Stomach (tissue), 9 donors: ENCODE data around the gene AOC1. TPM values are rescaled to one million over a fixed set of nuclear protein-coding genes. Genes with fewer than 3 reads are reported as not detected.

Experiments used
- DNase-seq, 2 donors: peaks; one replicate each; pipeline versions ENCODE4 v3.0.0 to v3.0.0-alpha.2; 2013 to 2019
- H3K27ac ChIP-seq, 5 donors: fragments of 200-600 bp in 4 of 5; sonication (generic) in 4 of 5; one replicate each; pipeline ENCODE4 v1.5.1; 2013 to 2019; ENCODE audit warnings: mild to moderate bottlenecking in 1 of 5, moderate library complexity in 1 of 5
- H3K27me3 ChIP-seq, 3 donors: fragments of 200-600 bp; sonication (generic); one replicate each; pipeline ENCODE4 v1.5.1; 2017 to 2019; ENCODE audit warnings: mixed run types in 1 of 3
- H3K36me3 ChIP-seq, 4 donors: fragments of 200-600 bp; sonication (generic); 1 replicate in 3 of 4; 2 replicates in 1 of 4; pipeline ENCODE4 v1.5.1; 2016 to 2019
- H3K4me1 ChIP-seq, 4 donors: fragments of 200-600 bp; sonication (generic); one replicate each; pipeline ENCODE4 v1.5.1; 2016 to 2019
- H3K4me3 ChIP-seq, 4 donors: fragments of 200-600 bp; sonication (generic) in 3 of 4; one replicate each; pipeline ENCODE4 v1.5.1; 2016 to 2019; ENCODE audit warnings: mild to moderate bottlenecking in 1 of 4
- H3K9me3 ChIP-seq, 4 donors: fragments of 200-600 bp; sonication (generic); one replicate each; pipeline ENCODE4 v1.5.1; 2016 to 2019
- EP300 ChIP-seq: sonication (generic); formaldehyde crosslinking; IDR thresholded peaks from one replicate; pipeline ENCODE4 v1.6.1; 2017; ENCODE audit warnings: antibody characterized with exemption
- POLR2A ChIP-seq, 4 donors: fragments of 450-650 bp; IDR thresholded peaks; one replicate each; pipeline ENCODE4 v1.6.1; 2016; ENCODE audit warnings: antibody characterized with exemption in 4 of 4, control low read depth in 2 of 4, mild to moderate bottlenecking in 1 of 4, moderate library complexity in 1 of 4
- POLR2AphosphoS5 ChIP-seq, 3 donors: sonication (generic); formaldehyde crosslinking; IDR thresholded peaks; one replicate each; pipeline ENCODE4 v1.6.1; 2016; ENCODE audit warnings: antibody characterized with exemption in 3 of 3
- WGBS, 5 donors: extraction: QIAGEN DNeasy Blood & Tissue Kit in 3 of 5; methylation state at CpG; one replicate each; pipeline versions ENCODE4 v1.1.5 to v1.1.7; 2013 to 2018; 5-methylcytosine and 5-hydroxymethylcytosine counted together
- intact Hi-C: fragments of 100-400 bp; cut with DNase I; formaldehyde crosslinking; loops from one replicate; pipeline ENCODE4 v1.15.1; 2023; ENCODE audit warnings: low total_unique reads
- polyA plus RNA-seq, 3 donors: library from polyadenylated mRNA; stranded (reverse); fragments of 200-250 nt; gene quantifications; one replicate each; pipeline ENCODE4 v1.2.3, GENCODE V29; 2013
- total RNA-seq, 5 donors: library from RNA; depleted of rRNA; stranded (reverse); fragments of >200 nt; gene quantifications; one replicate each; pipeline versions ENCODE4 v1.1.0 to v1.2.3, GENCODE V29; 2014 to 2016
- TF ChIP-seq, protein P1 (sequence below), 7 experiments: fragments of 450-650 bp in 4 of 7; fragments of 200-600 bp in 3 of 7; sonication (generic) in 3 of 7; IDR thresholded peaks; one replicate each; pipeline ENCODE4 v1.5.1; 2016 to 2019; ENCODE audit warnings: antibody characterized with exemption in 7 of 7, control low read depth in 2 of 7, mild to moderate bottlenecking in 1 of 7
- donor health status: healthy with polysubstance abuse.
- donor health status: Bipolar disorder and iron deficiency.
- donor health status: healthy.

AOC1 gene
- total and polyA plus RNA-seq, 8 donors, result 0.31 to 105 (median 1.0) TPM; not detected in 2

DNA sequence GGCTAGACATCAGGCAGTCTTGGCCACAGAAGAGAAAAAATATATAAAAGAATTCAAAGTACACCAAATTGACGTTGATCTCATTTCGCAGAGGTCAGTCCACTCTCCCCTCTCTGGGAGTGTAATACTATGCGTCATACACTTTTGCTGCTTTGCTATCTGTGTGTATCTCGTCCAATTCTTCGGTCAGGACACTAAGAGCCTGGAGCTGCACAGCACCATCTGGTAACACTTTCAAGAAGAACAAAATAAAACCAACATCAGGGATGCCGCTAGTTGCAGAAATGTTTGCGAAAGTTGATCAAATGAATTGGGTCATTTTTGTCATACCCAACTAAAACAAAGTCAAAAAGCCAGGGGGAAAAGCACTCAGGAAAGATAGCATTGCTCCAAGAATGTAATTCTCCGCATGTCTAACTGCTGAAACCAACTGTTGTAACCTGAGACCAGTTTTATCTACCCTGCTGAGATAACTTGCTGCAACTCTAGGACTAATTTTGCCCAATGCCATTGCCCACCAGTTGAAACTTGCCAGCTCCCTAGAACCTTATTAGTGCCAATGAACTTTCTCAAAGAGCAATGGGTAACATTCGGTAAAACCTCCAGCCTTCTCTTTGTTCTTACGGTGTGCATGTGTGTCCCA lies 28.7 kb upstream of the AOC1 start:
- no peak for TF ChIP-seq EP300
- no peak for TF ChIP-seq POLR2A (IDR thresholded peaks at IDR 0.05)
- TF ChIP-seq POLR2AphosphoS5 (IDR thresholded peaks at IDR 0.05), result no peak
- Histone ChIP-seq H3K27ac (no peak overlapping the region), H3K4me1 (peaks cover 0 to 5% (median 0%) of the 10 kb centered on the region in 4 donors), H3K9me3 (no peaks in the 10 kb centered on the region), H3K4me3 (no peak overlapping the region), H3K27me3 (no peaks in the 10 kb centered on the region), H3K36me3 (no peaks in the 10 kb centered on the region)
- WGBS, 5 donors, result 80 to 86% (median 84%) methylated on average over 10 of the region's 10 CpGs
- no peak for DNase-seq
- intact Hi-C loops, result no loop called here

DNA sequence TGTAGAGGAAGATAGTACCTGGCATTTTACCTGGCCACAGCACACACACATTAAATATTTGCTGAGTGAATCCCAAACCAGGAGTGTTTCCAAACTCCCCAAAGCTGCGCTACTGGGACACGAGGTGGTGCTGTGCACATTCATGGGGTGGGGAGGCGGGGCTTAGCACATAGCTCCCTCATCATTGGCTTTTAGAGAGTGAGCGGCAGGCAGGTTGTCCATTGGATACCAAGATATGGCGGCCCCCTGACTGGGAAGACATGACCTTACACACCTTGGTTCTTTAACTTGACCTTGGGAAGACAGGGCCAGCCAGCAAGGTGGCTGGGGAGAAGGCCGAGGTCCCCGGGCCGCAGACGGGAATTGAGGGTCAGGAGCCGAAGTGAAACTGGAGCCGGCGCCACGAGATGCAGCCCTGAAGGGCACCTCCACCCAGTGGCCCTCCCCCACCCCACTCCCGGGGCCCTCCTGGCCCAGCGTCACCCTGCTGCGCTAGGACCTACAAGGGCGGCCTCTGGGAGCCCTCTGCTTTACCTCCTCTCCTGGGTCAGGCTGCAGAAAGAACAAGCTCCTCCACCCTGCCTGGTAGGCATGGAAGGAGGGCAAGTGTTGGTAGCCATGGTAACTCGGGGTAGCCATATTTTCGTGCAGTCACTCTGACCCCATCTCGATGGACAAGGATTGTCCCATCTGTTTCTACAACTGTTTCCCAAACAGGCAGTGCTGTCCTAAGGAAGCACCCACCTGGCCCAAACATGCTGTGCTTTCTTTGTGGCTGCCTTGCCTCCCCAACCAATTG lies 27.7 kb upstream of the AOC1 start:
- WGBS, 5 donors, result 91 to 96% (median 91%) methylated on average over 13 to 20 of the region's 20 CpGs

DNA sequence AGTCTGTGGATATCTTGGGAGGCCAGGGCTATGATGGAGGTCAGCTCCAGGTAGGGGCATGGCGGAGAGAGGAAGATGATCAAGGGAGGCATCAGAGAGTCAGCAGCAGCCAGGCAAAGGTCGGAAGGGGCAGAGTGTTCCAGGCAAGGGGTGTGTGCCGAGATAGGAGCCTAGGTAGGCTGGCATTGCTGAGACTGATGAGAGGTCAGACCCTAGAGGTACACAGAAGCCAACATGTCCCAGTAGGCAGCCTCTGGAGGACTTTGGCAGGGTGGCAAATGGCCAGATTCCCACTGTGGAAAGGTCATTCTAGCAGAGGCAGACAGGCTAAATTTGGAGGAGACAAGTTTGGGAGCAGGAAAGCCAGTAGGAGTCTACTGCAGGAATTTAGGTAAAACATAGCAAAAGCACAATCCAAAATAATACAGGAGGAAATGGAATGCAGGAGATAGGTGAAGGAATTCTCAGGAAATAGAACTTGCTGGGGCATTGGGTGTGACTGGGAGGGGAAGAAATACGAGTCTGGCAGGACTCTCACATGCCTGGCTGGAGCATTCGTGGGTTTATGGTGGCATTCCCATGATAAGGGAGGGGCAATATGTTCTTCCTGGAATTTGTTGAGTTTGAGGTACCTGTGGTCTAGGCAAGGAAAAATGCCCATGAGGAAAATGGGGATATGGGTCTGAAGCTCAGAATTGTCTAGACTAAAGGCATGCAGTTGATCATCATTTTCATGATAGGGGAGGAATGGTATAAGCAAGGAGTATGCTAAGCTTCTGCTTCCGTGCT lies 26.1 kb upstream of the AOC1 start:
- WGBS, 5 donors, result 59 to 68% (median 62%) methylated on average over 6 of the region's 6 CpGs
- H3K4me1 ChIP-seq, result peaks cover 0 to 5% (median 0%) of the 10 kb centered on the region in 4 donors
- H3K9me3 ChIP-seq, result no peaks in the 10 kb centered on the region
- intact Hi-C loops, result no loop called here
- TF ChIP-seq EP300 (no peak), POLR2A (IDR thresholded peaks at IDR 0.05) (no peak), POLR2AphosphoS5 (IDR thresholded peaks at IDR 0.05) (no peak)
- TF ChIP-seq, protein P1, sequence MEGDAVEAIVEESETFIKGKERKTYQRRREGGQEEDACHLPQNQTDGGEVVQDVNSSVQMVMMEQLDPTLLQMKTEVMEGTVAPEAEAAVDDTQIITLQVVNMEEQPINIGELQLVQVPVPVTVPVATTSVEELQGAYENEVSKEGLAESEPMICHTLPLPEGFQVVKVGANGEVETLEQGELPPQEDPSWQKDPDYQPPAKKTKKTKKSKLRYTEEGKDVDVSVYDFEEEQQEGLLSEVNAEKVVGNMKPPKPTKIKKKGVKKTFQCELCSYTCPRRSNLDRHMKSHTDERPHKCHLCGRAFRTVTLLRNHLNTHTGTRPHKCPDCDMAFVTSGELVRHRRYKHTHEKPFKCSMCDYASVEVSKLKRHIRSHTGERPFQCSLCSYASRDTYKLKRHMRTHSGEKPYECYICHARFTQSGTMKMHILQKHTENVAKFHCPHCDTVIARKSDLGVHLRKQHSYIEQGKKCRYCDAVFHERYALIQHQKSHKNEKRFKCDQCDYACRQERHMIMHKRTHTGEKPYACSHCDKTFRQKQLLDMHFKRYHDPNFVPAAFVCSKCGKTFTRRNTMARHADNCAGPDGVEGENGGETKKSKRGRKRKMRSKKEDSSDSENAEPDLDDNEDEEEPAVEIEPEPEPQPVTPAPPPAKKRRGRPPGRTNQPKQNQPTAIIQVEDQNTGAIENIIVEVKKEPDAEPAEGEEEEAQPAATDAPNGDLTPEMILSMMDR (IDR thresholded peaks at IDR 0.05), result no peak
- no peak overlapping the region for H3K27ac ChIP-seq
- no peak overlapping the region for H3K4me3 ChIP-seq
- DNase-seq, result no peak
- H3K36me3 ChIP-seq, result no peaks in the 10 kb centered on the region
- H3K27me3 ChIP-seq, result no peaks in the 10 kb centered on the region

More for the DNA sequence above, 27.7 kb upstream of the AOC1 start:
- Histone ChIP-seq H3K27ac (no peak overlapping the region), H3K4me1 (peaks cover 0 to 5% (median 0%) of the 10 kb centered on the region in 4 donors), H3K36me3 (no peaks in the 10 kb centered on the region), H3K4me3 (no peak overlapping the region), H3K27me3 (no peaks in the 10 kb centered on the region), H3K9me3 (no peaks in the 10 kb centered on the region)
- intact Hi-C loops, result no loop called here
- no peak for DNase-seq
- TF ChIP-seq, protein P1 (IDR thresholded peaks at IDR 0.05), result no peak
- TF ChIP-seq EP300, result no peak
- no peak for TF ChIP-seq POLR2AphosphoS5 (IDR thresholded peaks at IDR 0.05)
- no peak for TF ChIP-seq POLR2A (IDR thresholded peaks at IDR 0.05)

DNA sequence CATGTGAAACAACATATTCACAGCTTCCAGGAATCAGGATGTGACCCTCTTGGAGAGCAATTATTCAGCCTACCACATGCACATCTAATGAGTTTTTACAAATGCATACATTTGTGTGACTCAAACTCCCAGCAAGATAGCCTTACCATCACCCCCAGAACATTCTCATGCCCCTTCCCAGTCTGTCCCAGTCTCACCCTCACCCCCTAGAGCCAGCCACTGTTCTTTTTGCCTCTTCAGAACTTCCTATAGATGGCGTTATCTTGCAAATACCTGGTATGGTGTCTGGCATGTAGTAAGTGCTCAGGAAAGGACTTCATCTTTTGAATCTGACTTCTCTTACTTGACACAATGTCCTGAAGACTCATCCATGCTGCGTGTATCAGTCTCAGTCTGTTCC lies 23.9 kb upstream of the AOC1 start:
- WGBS, 5 donors, result 66 to 98% (median 87%) methylated on average over 2 of the region's 2 CpGs
- no peak for DNase-seq
- Histone ChIP-seq H3K27ac (no peak overlapping the region), H3K27me3 (peaks cover 0 to 6% (median 0%) of the 10 kb centered on the region in 3 donors), H3K9me3 (no peaks in the 10 kb centered on the region), H3K4me3 (no peak overlapping the region), H3K36me3 (no peaks in the 10 kb centered on the region), H3K4me1 (peaks cover 0 to 5% (median 0%) of the 10 kb centered on the region in 4 donors)
- TF ChIP-seq EP300 (no peak), POLR2AphosphoS5 (IDR thresholded peaks at IDR 0.05) (no peak), POLR2A (IDR thresholded peaks at IDR 0.05) (no peak)
- TF ChIP-seq, protein P1 (IDR thresholded peaks at IDR 0.05), result no peak
- intact Hi-C loops, result no loop called here
